G401.6 (cell line): ENCODE measurements around the gene ASIC4.

Source experiments
- FAIRE-seq: peaks from 2 replicates; lab custom pipeline; 2012; peaks lifted over from hg19 to GRCh38; lab: Jason Lieb, UNC

Gene ASIC4

DNA sequence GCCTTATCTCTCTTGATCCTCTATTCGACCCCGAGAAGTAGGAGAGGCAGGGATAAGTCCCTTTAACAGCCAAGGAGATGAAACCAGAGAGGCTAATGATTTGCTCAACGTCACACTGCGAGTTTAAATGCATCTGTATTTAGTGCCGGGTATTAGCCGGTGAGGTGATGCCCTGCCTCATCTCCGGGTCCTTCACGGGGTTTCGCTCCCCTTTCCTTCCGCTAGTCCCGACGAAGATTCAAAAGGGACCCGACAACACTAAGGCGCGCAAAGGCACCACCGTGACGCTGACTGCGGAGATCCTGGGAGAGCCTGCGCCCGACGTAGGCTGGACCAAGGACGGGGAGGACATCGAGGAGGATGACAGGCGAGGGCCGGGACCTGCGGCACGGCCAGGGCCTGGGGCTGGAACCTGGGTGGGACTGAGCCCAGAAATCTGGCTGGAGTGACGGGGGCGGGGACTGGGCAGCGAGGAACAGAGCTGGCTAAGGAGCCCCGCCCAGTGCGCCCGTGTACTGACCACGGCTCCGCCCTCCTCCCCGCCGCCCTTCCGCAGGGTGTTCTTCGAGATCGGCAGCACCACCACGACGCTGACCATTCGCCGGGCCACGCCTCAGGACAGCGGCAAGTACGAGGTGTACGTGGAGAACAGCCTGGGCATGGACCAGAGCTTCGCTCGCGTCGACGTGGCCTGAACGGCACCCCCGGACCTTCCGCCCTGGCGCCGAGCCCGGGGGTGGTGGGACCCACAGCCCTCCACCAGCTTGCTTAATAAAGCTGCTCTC, 16.6 kb upstream of the ASIC4 start:
- no peak for FAIRE-seq

DNA sequence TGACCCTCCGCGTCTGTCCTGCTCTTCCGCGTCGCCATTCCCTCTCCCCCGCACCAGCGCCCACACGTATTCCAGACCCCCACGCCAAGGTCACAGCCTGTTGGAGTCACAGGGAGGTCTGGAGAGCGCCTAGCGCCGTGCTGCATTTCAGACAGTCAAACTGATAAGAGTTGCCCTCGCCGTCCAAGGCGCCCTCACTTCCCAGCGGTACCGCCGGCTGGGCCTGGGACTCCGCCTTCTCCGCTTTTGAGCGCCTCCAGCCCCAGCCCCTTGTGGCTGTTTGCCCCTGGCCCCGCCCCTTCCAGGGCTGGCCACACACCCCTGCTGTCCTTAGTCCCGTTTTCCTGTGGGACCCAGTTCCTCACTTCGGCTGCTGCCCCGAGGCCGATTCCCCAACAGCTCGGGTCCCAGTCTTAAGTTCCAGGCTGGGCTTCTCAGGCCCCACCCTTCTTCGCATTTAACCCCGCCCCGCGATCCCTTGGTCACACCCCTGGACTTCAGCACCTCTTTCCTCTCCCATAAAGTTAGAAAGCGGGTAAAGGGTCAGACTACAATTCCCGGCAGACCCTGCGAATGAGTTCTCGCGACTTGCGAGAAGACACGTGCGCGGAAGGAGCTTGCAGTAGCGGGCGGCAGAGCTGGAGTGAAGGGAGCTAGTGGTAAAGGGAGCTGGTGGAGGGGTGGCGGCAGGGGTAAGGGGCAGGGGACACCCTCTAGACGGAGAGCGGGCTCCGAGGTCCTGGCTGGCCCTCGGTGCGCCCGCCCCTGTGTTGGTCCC, 15.8 kb upstream of the ASIC4 start, which contains the start of gene GMPPA:
GMPPA (plus strand) TSS at position 612 of the 778 bp plus-strand sequence. CDS start 1,085 bp downstream, outside the sequence.
- FAIRE-seq = peak; percentile 98

DNA sequence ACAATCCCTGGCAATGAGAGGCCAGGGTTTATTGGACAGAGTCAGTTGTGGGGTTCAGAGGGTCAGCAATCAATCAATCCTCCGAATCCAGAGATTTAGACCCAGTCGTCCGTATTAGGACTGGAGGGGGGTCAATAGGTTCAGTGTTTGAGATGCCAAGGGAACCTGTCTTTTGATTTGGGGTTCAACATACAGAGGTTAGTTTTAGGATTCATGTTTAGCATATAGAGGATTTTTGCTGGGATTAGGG, 15.3 kb upstream of the ASIC4 start:
- no peak for FAIRE-seq

DNA sequence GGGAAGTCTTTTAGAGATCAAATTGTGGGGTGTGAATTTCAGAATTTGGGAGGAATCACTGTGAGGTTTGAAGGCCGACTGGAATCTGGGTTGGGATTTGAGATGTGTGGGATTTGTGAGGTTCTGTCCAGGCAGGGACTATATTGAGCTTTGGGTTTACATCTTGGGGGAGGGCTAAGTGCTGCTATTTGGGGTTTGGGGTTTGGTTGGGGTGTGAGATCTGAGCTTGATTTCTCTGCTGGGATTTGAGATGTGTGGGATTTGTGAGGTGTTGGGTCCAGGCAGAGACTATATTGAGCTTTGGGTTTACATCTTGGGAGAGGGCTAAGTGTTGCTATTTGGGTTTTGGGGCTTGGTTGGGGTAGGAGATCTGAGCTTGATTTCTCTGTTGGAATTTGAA, 14.7 kb upstream of the ASIC4 start:
- FAIRE-seq = no peak

DNA sequence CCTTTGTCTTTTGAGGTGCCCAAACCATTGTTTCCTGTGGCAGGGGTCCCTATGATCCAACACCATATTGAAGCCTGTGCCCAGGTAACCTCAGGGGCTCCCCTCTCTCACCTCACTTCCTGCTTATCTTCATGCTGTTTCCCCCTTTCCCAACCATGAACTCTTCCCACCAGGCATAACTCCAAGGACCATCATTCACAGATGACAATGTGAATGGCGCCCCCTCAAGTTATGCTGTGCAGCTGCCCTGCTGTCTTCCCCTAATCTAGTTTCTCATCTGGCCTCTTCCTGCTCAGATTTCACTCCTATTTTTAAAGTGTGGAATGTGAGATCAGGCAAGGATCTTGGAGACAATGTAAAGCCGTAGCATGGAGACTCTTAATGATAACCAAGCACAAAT, 14.1 kb upstream of the ASIC4 start:
- peak; percentile 46 for FAIRE-seq

DNA sequence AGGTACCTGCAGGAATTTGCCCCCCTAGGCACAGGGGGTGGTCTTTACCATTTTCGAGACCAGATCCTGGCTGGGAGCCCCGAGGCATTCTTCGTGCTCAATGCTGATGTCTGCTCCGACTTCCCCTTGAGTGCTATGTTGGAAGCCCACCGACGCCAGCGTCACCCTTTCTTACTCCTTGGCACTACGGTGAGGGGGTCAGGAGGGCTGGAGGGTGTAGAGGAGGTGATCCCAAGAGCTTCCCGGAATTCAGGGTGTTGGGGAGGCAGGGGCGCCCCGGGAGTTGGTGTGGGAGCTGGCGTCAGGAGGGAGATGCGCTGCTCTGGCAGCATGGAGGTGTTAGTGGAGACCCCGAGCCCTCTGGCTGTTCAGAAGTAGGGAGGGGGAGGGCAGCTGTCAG, 12.4 kb upstream of the ASIC4 start:
- no peak for FAIRE-seq

DNA sequence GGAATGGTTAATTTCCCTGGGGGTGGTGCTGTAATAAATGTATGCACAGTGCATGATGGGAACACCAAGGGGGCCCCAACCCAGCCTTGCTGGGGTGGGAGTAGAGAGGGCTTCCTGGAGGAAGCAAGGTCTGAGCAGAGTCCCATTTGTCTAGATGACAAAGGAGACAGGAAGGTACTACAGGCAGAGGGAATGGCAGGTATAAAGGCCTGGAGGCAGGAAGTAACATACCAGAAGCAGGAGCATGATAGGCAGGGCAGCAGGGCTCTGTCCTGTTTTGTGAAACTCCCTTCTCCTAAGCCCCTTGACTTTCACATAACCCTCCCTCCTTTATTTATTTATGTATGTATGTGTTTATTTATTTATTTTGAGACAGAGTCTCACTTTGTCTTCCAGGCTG, 11.7 kb upstream of the ASIC4 start:
- FAIRE-seq = no peak

DNA sequence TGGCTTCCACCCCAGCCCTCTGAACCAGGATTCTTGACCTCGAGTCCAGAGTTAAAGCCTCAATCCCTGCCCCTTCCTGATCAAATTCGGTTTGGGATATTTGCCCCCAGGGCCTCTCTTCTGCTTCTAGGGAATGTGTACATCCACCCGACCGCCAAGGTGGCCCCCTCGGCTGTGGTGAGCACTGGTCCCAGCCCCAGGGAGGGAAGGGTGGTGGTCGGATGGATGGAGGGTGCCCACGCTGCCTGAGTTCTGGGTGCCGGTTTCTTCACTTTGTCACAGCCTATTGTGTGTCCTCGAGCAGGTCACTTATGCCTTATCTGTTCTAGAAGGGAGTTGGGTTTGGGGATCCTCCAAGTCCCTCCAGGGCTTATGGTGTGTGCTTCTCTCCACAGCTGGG, 8.7 kb upstream of the ASIC4 start:
- no peak for FAIRE-seq

DNA sequence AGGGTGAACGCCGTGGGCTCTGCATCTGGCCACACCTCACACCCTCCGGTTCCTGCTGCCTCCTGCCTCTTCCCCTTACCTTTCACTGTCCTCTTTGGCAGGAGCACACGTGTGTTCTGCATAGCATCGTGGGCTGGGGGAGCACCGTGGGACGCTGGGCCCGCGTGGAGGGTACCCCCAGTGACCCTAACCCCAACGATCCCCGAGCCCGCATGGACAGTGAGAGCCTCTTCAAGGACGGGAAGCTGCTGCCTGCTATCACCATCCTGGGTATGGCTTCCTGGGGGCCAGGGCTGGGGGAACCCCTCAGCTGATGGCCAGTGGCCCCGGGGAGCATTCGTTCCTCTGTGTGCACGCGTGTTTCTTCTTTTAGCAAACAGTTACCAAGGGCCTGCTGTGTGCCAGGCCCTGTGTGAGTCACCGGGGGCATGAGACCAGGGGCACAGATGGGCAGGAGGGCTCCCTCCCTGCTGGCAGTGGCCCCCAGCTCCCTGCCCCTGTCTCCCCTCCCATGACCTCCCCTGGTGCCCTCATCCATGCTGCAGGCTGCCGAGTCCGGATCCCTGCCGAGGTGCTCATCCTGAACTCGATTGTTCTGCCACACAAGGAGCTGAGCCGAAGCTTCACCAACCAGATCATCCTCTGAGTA, 8.0 kb upstream of the ASIC4 start:
- no peak for FAIRE-seq

DNA sequence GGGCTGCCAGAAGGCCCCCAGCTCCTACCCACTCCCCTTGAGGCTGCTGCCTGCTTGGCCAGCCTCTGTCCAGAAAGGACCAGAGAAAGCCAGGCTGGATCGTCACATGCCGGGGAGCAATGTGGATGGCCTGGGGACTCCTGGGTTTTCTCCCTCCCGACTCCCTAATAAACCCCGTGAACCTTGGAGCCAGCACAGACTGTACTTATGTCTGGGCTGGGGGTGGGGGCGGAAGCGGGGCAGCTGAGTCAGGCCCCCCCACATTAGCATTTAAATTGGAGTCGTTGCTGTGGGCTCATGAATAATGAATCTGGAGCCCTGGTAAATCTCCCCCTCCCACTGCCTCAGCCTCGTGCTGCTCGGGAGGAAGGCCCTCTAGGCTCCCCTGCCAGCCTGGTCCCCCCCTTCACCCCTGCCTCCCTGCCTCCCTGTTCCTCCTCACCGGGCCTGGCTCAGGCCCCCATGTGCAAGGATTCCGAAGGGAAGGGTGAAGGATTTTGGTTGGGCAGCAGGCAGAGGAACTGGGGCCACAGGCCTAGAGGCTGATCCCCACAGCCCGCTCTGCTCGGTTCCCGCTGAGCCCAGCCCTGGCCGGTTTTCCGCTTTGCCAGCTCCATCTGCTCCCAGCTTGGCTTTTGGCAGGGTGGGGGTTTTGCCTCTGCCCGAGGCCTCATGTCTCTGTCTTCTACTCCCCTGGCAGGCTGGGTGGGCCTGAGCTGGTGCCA, 7.3 kb upstream of the ASIC4 start:
- FAIRE-seq = no peak

DNA sequence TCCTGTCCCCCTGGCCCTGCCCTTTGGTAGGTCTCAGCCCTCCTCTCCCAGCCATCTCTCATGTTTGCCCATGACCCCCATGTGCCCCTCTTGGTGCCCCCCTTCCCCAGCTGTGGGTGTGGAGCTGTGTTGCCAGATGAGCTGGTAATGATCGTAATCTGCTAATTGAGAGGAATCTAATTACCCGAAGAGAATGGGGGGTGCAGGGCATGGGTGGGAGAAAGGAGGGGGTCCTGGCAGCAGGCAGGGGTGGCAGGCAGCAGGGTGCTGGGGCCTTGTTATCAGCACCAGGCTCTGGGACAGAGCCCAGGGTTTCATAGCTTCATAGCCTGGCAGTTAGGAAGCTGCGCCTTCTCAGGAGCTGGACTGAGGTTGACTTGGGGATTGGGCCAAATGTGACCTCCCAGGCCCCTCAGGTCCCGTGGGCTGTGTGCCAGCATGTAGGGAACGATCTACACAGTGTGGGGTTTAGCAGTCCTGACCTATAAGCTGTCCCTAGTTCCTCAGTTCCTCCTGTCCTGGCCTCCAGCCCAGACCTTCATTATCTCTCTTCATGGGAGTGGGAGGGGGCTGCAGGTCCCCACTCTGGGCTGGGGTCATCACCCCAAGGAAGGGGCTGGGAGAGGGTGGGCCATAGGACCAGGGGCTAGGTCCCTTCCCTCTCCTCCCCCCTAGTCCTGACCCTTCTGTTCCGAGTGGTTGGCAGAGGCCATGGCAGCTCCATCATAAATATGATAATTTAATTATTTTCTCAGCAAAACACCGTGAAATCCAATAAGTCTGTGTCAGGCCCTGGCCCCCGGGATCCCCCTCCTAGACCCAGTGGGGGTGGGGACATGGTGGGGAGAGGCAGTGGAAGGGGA, 6.5 kb upstream of the ASIC4 start:
- FAIRE-seq = no peak

DNA sequence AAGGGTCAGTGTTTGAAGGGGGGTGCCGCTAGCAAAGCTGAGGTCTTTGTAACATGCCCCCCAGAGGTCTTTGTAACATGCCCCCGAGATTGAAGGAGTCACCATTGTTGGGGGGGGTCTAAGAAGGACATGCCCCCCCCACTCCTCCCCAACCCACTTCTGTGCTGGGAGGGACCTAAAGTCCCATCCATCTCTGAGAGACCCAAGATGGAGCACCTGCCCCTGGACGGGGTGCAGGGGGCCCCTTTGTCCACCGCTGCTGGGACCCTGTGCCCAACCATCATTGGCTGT, 5.9 kb upstream of the ASIC4 start:
- FAIRE-seq = no peak

DNA sequence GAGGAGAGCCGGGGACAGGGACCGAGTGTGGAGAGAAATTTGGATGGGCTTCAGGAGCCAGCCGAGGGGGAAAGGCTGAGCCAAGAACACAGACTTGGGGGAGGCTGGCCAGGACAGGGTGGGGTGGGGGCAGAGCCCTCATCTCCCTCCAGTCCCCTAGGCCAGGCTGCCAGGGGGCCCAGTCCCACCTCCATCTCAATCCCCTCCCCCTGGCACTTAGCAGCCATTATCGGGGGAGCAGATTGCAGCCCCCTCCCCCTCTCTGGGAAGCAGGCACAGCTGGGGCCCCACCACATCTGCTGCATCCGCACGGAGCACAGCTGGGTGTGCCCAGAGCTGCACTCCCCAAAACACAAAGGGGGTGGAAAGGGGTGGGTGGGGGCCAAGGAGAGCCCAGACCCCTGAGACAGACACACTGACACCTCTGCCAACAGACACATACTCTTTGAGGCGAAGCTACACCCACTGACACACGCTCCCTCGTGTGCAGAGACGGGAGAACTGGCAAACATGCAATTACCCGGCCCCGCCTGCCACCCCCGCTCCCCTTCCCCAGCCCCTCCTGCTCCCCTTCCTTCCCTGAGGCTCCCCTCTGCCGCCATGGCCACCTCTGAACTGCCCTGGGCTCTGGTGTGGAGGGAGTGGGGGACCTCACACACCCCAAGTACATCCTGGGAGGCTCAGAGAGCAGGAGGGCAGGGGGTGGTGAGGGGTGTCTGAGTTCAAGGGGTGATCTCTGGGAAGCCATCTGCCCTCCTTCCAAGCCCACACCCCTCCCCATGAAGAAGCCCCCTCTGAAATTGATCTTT, 5.1 kb upstream of the ASIC4 start:
- FAIRE-seq = no peak

DNA sequence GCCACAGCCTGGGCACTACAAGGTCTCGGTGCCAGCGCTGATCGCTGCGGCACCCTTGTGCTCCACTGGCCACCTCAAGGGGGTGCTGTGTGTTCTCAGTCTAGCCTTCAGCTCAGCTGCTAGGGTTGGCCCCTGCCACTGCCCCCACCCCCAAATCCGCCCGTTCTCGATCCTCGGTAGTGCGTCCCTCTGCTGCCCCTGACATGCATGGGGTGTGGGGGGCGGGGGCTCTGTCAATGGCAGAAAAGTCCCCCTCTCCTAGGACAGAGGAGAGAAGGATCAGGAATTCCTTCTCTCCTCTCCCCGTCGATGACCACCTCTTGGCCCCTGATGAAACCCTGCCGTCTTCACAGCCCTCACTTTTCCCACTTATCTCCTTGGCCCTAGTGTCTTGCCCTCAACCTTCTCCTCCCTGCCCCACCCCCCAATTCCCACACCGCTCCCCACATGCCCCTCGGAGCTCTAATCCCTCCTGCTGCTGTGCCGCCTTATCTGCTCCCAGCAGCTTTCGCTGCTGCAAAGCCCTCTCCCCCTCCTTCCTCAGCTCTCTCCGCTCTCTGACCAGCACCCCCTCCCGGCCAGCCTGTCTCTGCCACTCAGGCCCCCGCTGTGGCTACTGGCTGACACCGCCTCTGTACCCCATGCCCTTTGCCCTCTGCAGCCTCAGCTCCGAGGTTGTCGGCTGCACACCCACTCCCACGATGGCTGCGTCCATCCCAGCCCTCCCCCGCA, 4.3 kb upstream of the ASIC4 start:
- FAIRE-seq = no peak

DNA sequence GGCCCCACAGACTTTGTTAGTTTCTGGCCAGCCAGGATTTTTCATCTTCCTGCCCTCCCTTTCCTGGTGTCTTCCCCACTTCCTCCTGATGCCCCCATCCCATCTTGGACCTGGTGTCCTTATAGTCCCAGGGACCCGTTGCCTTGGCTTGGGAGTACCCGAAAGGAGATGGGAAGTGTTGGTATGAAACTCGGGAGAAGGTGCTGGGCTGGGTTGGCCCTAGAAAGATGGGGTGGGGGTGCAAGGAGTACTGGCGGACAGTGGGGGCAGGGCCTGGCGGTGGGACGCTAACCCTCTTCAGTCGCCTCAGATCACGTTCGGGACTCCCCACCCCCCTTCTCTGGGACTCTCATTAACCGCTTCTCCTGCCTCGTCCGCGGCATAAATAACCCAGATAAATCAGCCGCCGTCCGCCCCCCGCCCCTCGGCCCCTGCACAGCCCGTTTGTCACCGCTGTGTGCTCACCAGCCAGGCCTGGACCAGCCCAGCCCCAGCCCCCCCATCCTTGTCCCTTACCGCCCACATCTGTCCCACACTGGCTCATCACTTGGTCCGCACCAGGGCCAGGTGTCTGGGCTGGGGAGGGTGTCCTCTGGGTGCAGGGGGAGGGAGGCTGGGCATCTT, 3.7 kb upstream of the ASIC4 start:
- no peak for FAIRE-seq

DNA sequence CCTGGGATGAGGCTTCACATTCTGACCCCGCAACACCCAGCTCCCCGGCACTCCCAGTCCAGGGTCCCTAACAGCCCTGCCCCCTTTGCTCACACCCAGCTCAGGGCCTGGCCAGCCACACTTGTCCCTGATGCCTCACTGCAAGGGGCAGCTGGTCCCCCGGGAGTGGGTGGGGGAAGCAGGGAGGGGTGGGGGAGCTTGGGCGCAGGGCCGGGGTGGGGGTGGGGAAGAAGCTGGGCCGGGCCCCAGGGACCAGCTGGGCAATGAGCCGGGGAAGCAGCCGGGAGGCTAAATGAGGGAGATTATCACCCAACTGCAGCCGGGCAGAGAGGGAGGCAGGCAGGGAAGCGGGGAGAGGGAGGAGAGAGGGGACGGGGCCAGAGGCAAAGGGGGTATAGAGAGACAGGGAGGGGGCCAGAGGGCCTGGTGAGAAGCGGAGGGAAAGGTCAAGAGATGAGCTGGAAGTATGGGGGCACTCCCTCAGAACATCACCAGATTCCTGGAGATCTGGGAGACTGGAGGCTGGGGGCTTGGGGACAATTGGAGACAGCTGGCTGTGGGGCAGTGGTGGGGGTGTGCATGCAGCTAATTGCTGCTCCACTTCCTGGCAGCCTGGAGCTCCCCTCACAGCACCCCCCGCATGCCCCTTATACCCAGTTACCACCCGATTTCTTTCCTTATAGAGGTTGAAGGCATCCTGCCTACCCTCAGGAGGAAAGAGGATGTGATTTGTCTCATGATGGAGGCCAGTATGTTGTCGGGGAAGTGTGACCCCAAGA, 2.5 kb upstream of the ASIC4 start:
- FAIRE-seq = no peak

DNA sequence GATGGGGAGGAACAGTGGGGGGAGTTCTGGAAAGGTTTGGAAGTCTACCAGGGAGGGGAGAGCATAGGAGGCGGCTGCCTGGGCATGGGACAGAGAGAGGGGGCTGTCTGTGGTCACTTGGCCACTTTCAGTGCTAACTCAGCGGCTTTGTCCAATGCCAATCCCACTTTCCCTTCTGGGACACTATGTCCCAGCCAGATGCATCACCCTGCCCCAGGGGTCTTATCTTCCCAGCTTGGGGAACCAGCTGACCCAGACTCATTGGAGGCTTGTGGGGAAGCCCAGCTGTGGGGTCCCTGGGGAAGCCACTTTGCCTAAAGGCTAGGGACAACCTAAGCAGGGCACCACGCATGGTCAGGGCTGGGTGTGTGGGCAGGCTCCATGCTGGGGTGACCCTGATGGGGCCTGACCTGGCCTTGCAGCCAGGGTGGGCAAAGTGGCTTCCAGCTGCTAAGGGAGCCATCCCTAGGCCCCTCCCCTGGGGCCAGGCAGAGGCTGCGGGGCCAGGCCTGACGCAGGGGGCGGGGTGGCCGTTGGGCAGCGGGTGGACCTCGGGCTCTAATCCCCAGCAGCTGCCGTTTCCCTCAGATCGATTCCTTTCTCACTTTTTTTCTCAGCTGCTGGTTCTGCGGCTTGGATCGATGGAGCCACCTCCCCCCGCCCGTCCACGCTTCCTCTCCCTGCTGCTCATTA, 1.6 kb upstream of the ASIC4 start:
- FAIRE-seq = no peak

DNA sequence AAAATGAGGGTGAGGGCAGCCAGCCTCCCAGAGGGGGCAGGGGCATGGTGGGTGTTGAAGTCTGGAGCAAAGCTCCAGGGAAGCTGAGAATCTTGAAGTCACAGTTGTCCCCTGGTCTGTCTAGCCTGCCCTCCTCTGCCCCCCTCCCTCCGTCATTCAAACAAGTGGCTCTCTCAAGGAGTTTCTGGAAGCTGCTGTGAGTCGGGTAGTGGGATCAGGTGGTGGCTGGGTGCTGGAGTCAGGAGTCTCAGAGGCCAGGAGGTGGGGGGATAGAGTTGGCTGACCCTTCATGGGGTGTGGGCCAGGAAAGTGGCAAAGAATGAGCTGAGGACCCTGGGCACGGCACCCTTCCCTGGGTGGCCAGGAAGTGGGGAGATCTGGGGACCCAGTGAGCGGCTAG, 495 bp upstream of the ASIC4 start:
- FAIRE-seq = no peak

DNA sequence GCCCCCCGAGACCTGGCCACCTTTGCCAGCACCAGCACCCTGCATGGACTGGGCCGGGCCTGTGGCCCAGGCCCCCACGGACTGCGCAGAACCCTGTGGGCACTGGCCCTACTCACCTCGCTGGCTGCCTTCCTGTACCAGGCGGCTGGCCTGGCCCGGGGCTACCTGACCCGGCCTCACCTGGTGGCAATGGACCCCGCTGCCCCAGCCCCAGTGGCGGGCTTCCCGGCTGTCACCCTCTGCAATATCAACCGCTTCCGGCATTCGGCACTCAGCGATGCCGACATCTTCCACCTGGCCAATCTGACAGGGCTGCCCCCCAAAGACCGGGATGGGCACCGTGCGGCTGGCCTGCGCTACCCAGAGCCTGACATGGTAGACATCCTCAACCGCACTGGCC, 554 bp downstream of the ASIC4 start:
- no peak for FAIRE-seq
